Stimulated activated naive B cell treated with anti-CD40 and anti-IgM and Interleukin-4, amounts not matched to agents 10 μg/mL and 1 μg/mL and 100 μg/mL, for 72 hours (primary cell): ENCODE measurements around the gene ITGB6.
A peak's percentile ranks its signal among the peaks of the same experiment; 100 is the strongest.
"Not testable (repeated sequence)": the region's sequence is repeated elsewhere in the genome, so short reads cannot be mapped to it uniquely, and the experiment has no call there.

Source experiments
- ATAC-seq, 2 donors: fragments of 150-1000 bp; cut with Tn5 transposase; replicated peaks; 2 replicates each; pipeline ENCODE4 v1.10.0; 2021; ENCODE audit warnings: moderate library complexity in 1 of 2
- DNase-seq: peaks from one replicate; pipeline ENCODE4 v3.0.0; 2021
- H3K27ac Mint-ChIP-seq: one replicate; pipeline ENCODE4 v1.8.0; 2022; ENCODE audit warnings: mild to moderate bottlenecking, mixed read lengths
- H3K27me3 Mint-ChIP-seq, 2 donors: one replicate each; pipeline ENCODE4 v1.8.0; 2022; ENCODE audit warnings: mixed read lengths in 2 of 2
- H3K36me3 Mint-ChIP-seq, 2 donors: one replicate each; pipeline ENCODE4 v1.8.0; 2022; ENCODE audit warnings: mixed read lengths in 2 of 2, mild to moderate bottlenecking in 1 of 2
- H3K4me1 Mint-ChIP-seq, 2 donors: one replicate each; pipeline ENCODE4 v1.8.0; 2022; ENCODE audit warnings: mixed read lengths in 2 of 2, mild to moderate bottlenecking in 1 of 2
- H3K4me3 Mint-ChIP-seq, 2 donors: one replicate each; pipeline ENCODE4 v1.8.0; 2022; ENCODE audit warnings: mild to moderate bottlenecking in 2 of 2, mixed read lengths in 2 of 2, moderate library complexity in 1 of 2
- H3K9me3 Mint-ChIP-seq, 2 donors: one replicate each; pipeline ENCODE4 v1.8.0; 2022; ENCODE audit warnings: mixed read lengths in 2 of 2, mild to moderate bottlenecking in 1 of 2

ITGB6 gene

GRCh38 chr2:160125828-160126227 lies 74.2 kb downstream of the ITGB6 start:
- Mint-ChIP-seq H3K9me3 (no peaks in the 10 kb centered on the region), H3K27me3 (peaks cover 0 to 9% of the 10 kb centered on the region in 2 donors), H3K27ac (no peak overlapping the region), H3K36me3 (no peaks in the 10 kb centered on the region), H3K4me1 (no peaks in the 10 kb centered on the region), H3K4me3 (no peak overlapping the region)
- no peak for DNase-seq
- ATAC-seq, result no peak

GRCh38 chr2:160125366-160125765 lies 74.7 kb downstream of the ITGB6 start:
- Mint-ChIP-seq H3K4me1 (no peaks in the 10 kb centered on the region), H3K36me3 (no peaks in the 10 kb centered on the region), H3K9me3 (no peaks in the 10 kb centered on the region), H3K27ac (no peak overlapping the region), H3K27me3 (peaks cover 0 to 9% of the 10 kb centered on the region in 2 donors), H3K4me3 (no peak overlapping the region)
- DNase-seq (no peak), ATAC-seq (no peak)

GRCh38 chr2:160124571-160124970 lies 75.5 kb downstream of the ITGB6 start:
- Mint-ChIP-seq H3K9me3 (no peaks in the 10 kb centered on the region), H3K36me3 (no peaks in the 10 kb centered on the region), H3K27me3 (peaks cover 0 to 9% of the 10 kb centered on the region in 2 donors), H3K4me3 (no peak overlapping the region), H3K4me1 (no peaks in the 10 kb centered on the region), H3K27ac (no peak overlapping the region)
- ATAC-seq, result no peak
- DNase-seq, result no peak

- not testable (repeated sequence) for H3K4me3 Mint-ChIP-seq, ATAC-seq, H3K4me1 Mint-ChIP-seq, H3K36me3 Mint-ChIP-seq, H3K9me3 Mint-ChIP-seq, DNase-seq, H3K27ac Mint-ChIP-seq
- H3K27me3 Mint-ChIP-seq, result peaks cover 12 to 15% of the 10 kb centered on the region in 2 donors
These were observed 85.4 kb downstream of the ITGB6 start for GRCh38 chr2:160114721-160115120.

- peaks cover 3 to 5% of the 10 kb centered on the region in 2 donors for H3K9me3 Mint-ChIP-seq
- peaks cover 0 to 2% of the 10 kb centered on the region in 2 donors for H3K36me3 Mint-ChIP-seq
- peak overlapping the region; percentile 1 for H3K27ac Mint-ChIP-seq
- no peak for ATAC-seq
- H3K4me1 Mint-ChIP-seq, result peaks cover 4 to 7% of the 10 kb centered on the region in 2 donors
- H3K27me3 Mint-ChIP-seq, result peaks cover 12 to 15% of the 10 kb centered on the region in 2 donors
- H3K4me3 Mint-ChIP-seq, result no peak overlapping the region
- no peak for DNase-seq
These were observed 86.1 kb downstream of the ITGB6 start for GRCh38 chr2:160114020-160114419.

- Mint-ChIP-seq H3K27ac (no peak overlapping the region), H3K4me3 (no peak overlapping the region), H3K27me3 (peaks cover 12 to 15% of the 10 kb centered on the region in 2 donors), H3K4me1 (peaks cover 6 to 15% of the 10 kb centered on the region in 2 donors), H3K36me3 (peaks cover 0 to 2% of the 10 kb centered on the region in 2 donors), H3K9me3 (peaks cover under 1 to 5% of the 10 kb centered on the region in 2 donors)
- peak in 1 of 2 donors; percentile 20 for ATAC-seq
- DNase-seq, result no peak
These were observed 87.9 kb downstream of the ITGB6 start for GRCh38 chr2:160111951-160112798.

GRCh38 chr2:160110674-160111239 lies 89.3 kb downstream of the ITGB6 start:
- H3K36me3 Mint-ChIP-seq, result peaks cover 0 to 2% of the 10 kb centered on the region in 2 donors
- ATAC-seq, result peak; percentile 43 to 48
- no peak overlapping the region for H3K4me3 Mint-ChIP-seq
- no peak overlapping the region for H3K27ac Mint-ChIP-seq
- H3K4me1 Mint-ChIP-seq, result peaks cover 6 to 15% of the 10 kb centered on the region in 2 donors
- no peak for DNase-seq
- H3K27me3 Mint-ChIP-seq, result peaks cover 12 to 14% of the 10 kb centered on the region in 2 donors
- peaks cover 0 to 5% of the 10 kb centered on the region in 2 donors for H3K9me3 Mint-ChIP-seq

- ATAC-seq, result peak; percentile 92 to 93
- Mint-ChIP-seq H3K27ac (no peak overlapping the region), H3K36me3 (no peaks in the 10 kb centered on the region), H3K9me3 (no peaks in the 10 kb centered on the region), H3K4me3 (no peak overlapping the region), H3K27me3 (peaks cover 6 to 8% of the 10 kb centered on the region in 2 donors), H3K4me1 (peaks cover 6 to 15% of the 10 kb centered on the region in 2 donors)
- DNase-seq, result peak; percentile 35
These were observed 90.0 kb downstream of the ITGB6 start for GRCh38 chr2:160109939-160110673.

- H3K4me3 Mint-ChIP-seq, result no peak overlapping the region
- no peak for DNase-seq
- H3K9me3 Mint-ChIP-seq, result no peaks in the 10 kb centered on the region
- H3K27me3 Mint-ChIP-seq, result peaks cover 4% of the 10 kb centered on the region in 2 donors
- H3K27ac Mint-ChIP-seq, result no peak overlapping the region
- H3K4me1 Mint-ChIP-seq, result peaks cover 6 to 15% of the 10 kb centered on the region in 2 donors
- no peaks in the 10 kb centered on the region for H3K36me3 Mint-ChIP-seq
- ATAC-seq, result no peak
These were observed 90.8 kb downstream of the ITGB6 start for GRCh38 chr2:160109243-160109642.

GRCh38 chr2:160108646-160109045 lies 91.4 kb downstream of the ITGB6 start:
- H3K9me3 Mint-ChIP-seq, result no peaks in the 10 kb centered on the region
- H3K27ac Mint-ChIP-seq, result no peak overlapping the region
- H3K36me3 Mint-ChIP-seq, result no peaks in the 10 kb centered on the region
- H3K4me3 Mint-ChIP-seq, result no peak overlapping the region
- H3K27me3 Mint-ChIP-seq, result no peaks in the 10 kb centered on the region
- DNase-seq (no peak), ATAC-seq (no peak)
- H3K4me1 Mint-ChIP-seq, result peaks cover 6 to 15% of the 10 kb centered on the region in 2 donors

- no peak for DNase-seq
- Mint-ChIP-seq H3K4me3 (no peak overlapping the region), H3K27me3 (peaks cover 0 to 5% of the 10 kb centered on the region in 2 donors), H3K36me3 (no peaks in the 10 kb centered on the region), H3K9me3 (no peaks in the 10 kb centered on the region), H3K27ac (no peak overlapping the region), H3K4me1 (peaks cover 5 to 12% of the 10 kb centered on the region in 2 donors)
- ATAC-seq, result no peak
These were observed 94.7 kb downstream of the ITGB6 start for GRCh38 chr2:160105366-160105765.

GRCh38 chr2:160104115-160104514 lies 96.0 kb downstream of the ITGB6 start:
- H3K4me1 Mint-ChIP-seq, result peaks cover 4 to 8% of the 10 kb centered on the region in 2 donors
- no peak overlapping the region for H3K4me3 Mint-ChIP-seq
- DNase-seq (no peak), ATAC-seq (no peak)
- H3K36me3 Mint-ChIP-seq, result no peaks in the 10 kb centered on the region
- no peaks in the 10 kb centered on the region for H3K9me3 Mint-ChIP-seq
- H3K27me3 Mint-ChIP-seq, result peaks cover 0 to 5% of the 10 kb centered on the region in 2 donors
- no peak overlapping the region for H3K27ac Mint-ChIP-seq

GRCh38 chr2:160097326-160097725 lies 102.7 kb downstream of the ITGB6 start:
- no peak for DNase-seq
- Mint-ChIP-seq H3K27ac (no peak overlapping the region), H3K4me1 (peaks cover 0 to 5% of the 10 kb centered on the region in 2 donors)

GRCh38 chr2:160096409-160096808 lies 103.7 kb downstream of the ITGB6 start:
- no peak overlapping the region for H3K27ac Mint-ChIP-seq
- H3K4me1 Mint-ChIP-seq, result peaks cover 0 to 4% of the 10 kb centered on the region in 2 donors
- DNase-seq, result peak; percentile 17
- H3K9me3 Mint-ChIP-seq, result peaks cover 2 to 15% of the 10 kb centered on the region in 2 donors
- ATAC-seq, result peak; percentile 96 to 98
- H3K4me3 Mint-ChIP-seq, result no peak overlapping the region
- H3K27me3 Mint-ChIP-seq, result peaks cover 0 to 7% of the 10 kb centered on the region in 2 donors
- peaks cover 2 to 4% of the 10 kb centered on the region in 2 donors for H3K36me3 Mint-ChIP-seq

More at GRCh38 chr2:160097326-160097725, 102.7 kb downstream of the ITGB6 start:
- Mint-ChIP-seq H3K4me3 (no peak overlapping the region), H3K9me3 (peaks cover 0 to 11% of the 10 kb centered on the region in 2 donors), H3K36me3 (peaks cover 0 to 3% of the 10 kb centered on the region in 2 donors), H3K27me3 (peaks cover 0 to 8% of the 10 kb centered on the region in 2 donors)
- ATAC-seq, result no peak
